ENCODE data around the gene ELOVL3. TPM values are rescaled to one million over a fixed set of nuclear protein-coding genes. Genes with fewer than 3 reads are reported as not detected.
A peak's percentile ranks its signal among the peaks of the same experiment; 100 is the strongest.

Gene ELOVL3
- total and polyA plus RNA-seq, 2 experiments from 2014 or later: 1.4 to 1.9 TPM

DNA sequence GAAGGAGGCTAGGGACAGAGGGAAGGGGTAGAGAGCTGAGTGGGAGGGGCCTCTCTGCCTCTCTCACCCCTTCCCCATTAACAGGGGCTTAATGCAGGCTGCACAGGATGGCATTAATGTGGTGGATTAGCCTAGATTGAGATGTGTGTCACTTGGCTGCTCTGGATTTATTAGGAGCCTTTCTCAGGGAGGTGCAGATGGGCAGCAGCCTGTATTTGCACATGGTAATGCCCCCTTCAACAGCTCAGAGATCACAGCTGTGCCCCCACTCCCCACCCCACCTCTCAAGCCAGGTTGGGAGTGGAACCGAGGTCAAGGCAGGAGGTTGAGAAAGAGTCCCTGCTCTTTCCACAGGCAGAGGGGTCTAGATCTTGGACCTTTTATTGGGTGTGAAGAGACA, 7.9 kb downstream of the ELOVL3 start:
- Histone ChIP-seq H3K4me2 (ENCODE audit: unreplicated experiment) (no peak overlapping the region), H4K20me1 (ENCODE audit: insufficient read depth) (no peaks in the 10 kb centered on the region), H3K27me3 (replicated peaks; ENCODE audit: insufficient read depth) (no peaks in the 10 kb centered on the region), H2AFZ (no peak overlapping the region), H3K4me1 (ENCODE audit: insufficient read depth) (no peaks in the 10 kb centered on the region), H3K27ac (no peak overlapping the region), H3K36me3 (ENCODE audit: low read depth) (no peaks in the 10 kb centered on the region), H3K9me3 (ENCODE audit: low read depth) (no peaks in the 10 kb centered on the region), H3K4me3 (no peak overlapping the region), H3F3A (ENCODE audit: insufficient read depth) (no peaks in the 10 kb centered on the region), H3K9ac (no peak overlapping the region), H3K9me2 (ENCODE audit: insufficient read depth) (no peaks in the 10 kb centered on the region), H3K79me2 (ENCODE audit: insufficient read depth) (no peaks in the 10 kb centered on the region)
- TF ChIP-seq EZH2phosphoT487 (IDR thresholded peaks at IDR 0.05; ENCODE audit: insufficient read depth, low read depth) (no peak), EZH2 (IDR thresholded peaks at IDR 0.05; ENCODE audit: insufficient read depth, poor library complexity, severe bottlenecking) (no peak)
- in situ Hi-C loops (cut with MboI): no loop called here
- 71 to 77% methylated on average over 1 of the region's 1 CpG for WGBS, 2 experiments (ENCODE audit: low coverage in 1 of 2, low lambda C conversion rate in 2 of 2, missing lambda C conversion rate in 2 of 2)
- no peak for DNase-seq

DNA sequence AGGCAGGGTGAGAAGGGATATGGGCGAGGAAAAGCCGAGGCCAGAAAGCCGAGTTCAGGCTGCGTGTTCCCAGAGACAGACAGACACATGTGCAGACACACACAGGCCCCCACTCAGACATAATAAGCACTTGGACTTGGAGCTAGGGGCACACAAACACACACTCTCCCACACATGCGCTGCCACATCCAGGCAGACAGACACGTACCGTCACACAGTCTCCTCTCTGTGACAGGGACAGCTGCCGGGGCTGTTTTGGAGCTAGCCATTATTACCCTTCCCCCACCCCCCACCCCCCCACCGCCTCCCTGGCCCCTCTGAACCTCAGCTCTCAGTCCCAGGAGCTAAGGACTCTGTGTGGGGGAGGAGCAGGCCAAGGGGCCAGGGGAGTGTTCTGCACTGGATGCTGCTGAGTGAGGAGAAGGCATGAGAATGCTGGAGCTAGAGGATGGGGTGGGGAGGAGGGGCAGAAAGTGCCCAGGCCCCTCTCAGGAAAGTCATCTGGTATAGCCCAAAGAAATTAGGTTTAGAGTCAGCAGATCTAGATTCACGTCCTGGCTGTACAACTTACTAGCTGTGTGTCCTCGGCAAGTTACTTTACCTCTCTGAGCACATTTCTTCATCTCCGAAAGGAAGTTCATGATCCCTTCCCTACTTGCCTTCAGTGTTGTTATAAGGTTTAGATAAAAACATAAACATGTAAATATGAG, 8.9 kb downstream of the ELOVL3 start:
- Histone ChIP-seq H4K20me1 (ENCODE audit: insufficient read depth) (no peaks in the 10 kb centered on the region), H3K27ac (no peak overlapping the region), H3K27me3 (replicated peaks; ENCODE audit: insufficient read depth) (no peaks in the 10 kb centered on the region), H3K9me2 (ENCODE audit: insufficient read depth) (no peaks in the 10 kb centered on the region), H3K79me2 (ENCODE audit: insufficient read depth) (no peaks in the 10 kb centered on the region), H3K4me1 (ENCODE audit: insufficient read depth) (no peaks in the 10 kb centered on the region), H3F3A (ENCODE audit: insufficient read depth) (no peaks in the 10 kb centered on the region), H3K4me3 (no peak overlapping the region), H3K9me3 (ENCODE audit: low read depth) (no peaks in the 10 kb centered on the region), H2AFZ (no peak overlapping the region), H3K4me2 (ENCODE audit: unreplicated experiment) (no peak overlapping the region), H3K36me3 (ENCODE audit: low read depth) (no peaks in the 10 kb centered on the region), H3K9ac (no peak overlapping the region)
- 82 to 85% methylated on average over 12 of the region's 12 CpGs for WGBS, 2 experiments (ENCODE audit: low coverage in 1 of 2, low lambda C conversion rate in 2 of 2, missing lambda C conversion rate in 2 of 2)
- DNase-seq: no peak
- in situ Hi-C loops (cut with MboI): no loop called here
- TF ChIP-seq EZH2 (IDR thresholded peaks at IDR 0.05; ENCODE audit: insufficient read depth, poor library complexity, severe bottlenecking): no peak
- no peak for TF ChIP-seq EZH2phosphoT487 (IDR thresholded peaks at IDR 0.05; ENCODE audit: insufficient read depth, low read depth)

DNA sequence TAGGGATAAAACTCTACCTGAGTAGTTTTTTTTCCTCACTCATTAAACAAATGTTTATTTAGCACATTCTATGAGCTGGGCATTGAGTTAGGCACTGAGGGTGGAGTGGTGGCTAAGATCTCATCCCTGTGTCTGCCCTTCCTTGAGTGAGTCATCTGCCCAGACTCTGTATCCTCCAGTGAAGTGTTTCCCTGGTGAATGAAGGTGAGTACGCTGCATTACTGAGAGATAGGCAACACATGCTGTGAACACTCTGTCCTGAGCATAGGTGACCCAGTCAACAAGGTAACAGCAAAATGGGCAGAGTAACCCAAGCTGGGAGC, 9.5 kb downstream of the ELOVL3 start:
- H3K79me2 ChIP-seq (ENCODE audit: insufficient read depth): no peaks in the 10 kb centered on the region
- 85 to 87% methylated on average over 1 of the region's 1 CpG for WGBS, 2 experiments (ENCODE audit: low coverage in 1 of 2, low lambda C conversion rate in 2 of 2, missing lambda C conversion rate in 2 of 2)
- no peaks in the 10 kb centered on the region for H3K27me3 ChIP-seq (replicated peaks; ENCODE audit: insufficient read depth)
- H3K27ac ChIP-seq: no peak overlapping the region
- H3K9me2 ChIP-seq (ENCODE audit: insufficient read depth): no peaks in the 10 kb centered on the region
- no peaks in the 10 kb centered on the region for H3F3A ChIP-seq (ENCODE audit: insufficient read depth)
- no peak overlapping the region for H3K9ac ChIP-seq
- no peaks in the 10 kb centered on the region for H3K36me3 ChIP-seq (ENCODE audit: low read depth)
- H3K4me2 ChIP-seq (ENCODE audit: unreplicated experiment): no peak overlapping the region
- H4K20me1 ChIP-seq (ENCODE audit: insufficient read depth): no peaks in the 10 kb centered on the region
- peak; percentile 55 for DNase-seq
- no peaks in the 10 kb centered on the region for H3K9me3 ChIP-seq (ENCODE audit: low read depth)
- no peak for TF ChIP-seq EZH2 (IDR thresholded peaks at IDR 0.05; ENCODE audit: insufficient read depth, poor library complexity, severe bottlenecking)
- no peak for TF ChIP-seq EZH2phosphoT487 (IDR thresholded peaks at IDR 0.05; ENCODE audit: insufficient read depth, low read depth)
- in situ Hi-C loops (cut with MboI): no loop called here
- H2AFZ ChIP-seq: no peak overlapping the region
- H3K4me3 ChIP-seq: no peak overlapping the region
- H3K4me1 ChIP-seq (ENCODE audit: insufficient read depth): no peaks in the 10 kb centered on the region

DNA sequence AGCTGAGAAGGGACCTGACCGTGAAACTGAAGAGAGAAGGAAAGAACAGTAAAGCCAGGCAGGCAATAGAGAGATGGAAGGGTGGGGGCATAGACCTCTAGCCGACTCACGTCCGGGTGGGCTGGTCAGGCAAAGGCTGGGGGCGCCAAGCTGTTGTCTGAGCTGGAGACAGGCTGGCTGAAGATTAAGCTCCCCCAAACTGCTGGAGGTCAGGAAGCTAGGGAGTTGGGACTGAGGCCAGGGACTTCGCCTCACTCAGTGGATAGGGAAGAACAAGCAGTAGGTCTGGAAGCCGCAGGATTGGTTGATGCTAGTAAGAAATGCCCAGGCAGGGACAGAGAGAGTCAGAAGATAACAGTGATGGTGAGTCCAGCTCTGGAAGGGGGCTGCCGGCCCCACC, 9.9 kb downstream of the ELOVL3 start:
- H3K36me3 ChIP-seq (ENCODE audit: low read depth): no peaks in the 10 kb centered on the region
- H3F3A ChIP-seq (ENCODE audit: insufficient read depth): no peaks in the 10 kb centered on the region
- H3K4me1 ChIP-seq (ENCODE audit: insufficient read depth): no peaks in the 10 kb centered on the region
- H3K27me3 ChIP-seq (replicated peaks; ENCODE audit: insufficient read depth): no peaks in the 10 kb centered on the region
- H4K20me1 ChIP-seq (ENCODE audit: insufficient read depth): no peaks in the 10 kb centered on the region
- TF ChIP-seq EZH2phosphoT487 (IDR thresholded peaks at IDR 0.05; ENCODE audit: insufficient read depth, low read depth) (no peak), EZH2 (IDR thresholded peaks at IDR 0.05; ENCODE audit: insufficient read depth, poor library complexity, severe bottlenecking) (no peak)
- H3K9me2 ChIP-seq (ENCODE audit: insufficient read depth): no peaks in the 10 kb centered on the region
- no peak for DNase-seq
- WGBS, 2 experiments (ENCODE audit: low coverage in 1 of 2, low lambda C conversion rate in 2 of 2, missing lambda C conversion rate in 2 of 2): 86 to 90% methylated on average over 7 to 8 of the region's 8 CpGs
- in situ Hi-C loops (cut with MboI): no loop called here
- no peak overlapping the region for H2AFZ ChIP-seq
- no peak overlapping the region for H3K27ac ChIP-seq
- no peaks in the 10 kb centered on the region for H3K79me2 ChIP-seq (ENCODE audit: insufficient read depth)
- H3K9ac ChIP-seq: no peak overlapping the region
- H3K9me3 ChIP-seq (ENCODE audit: low read depth): no peaks in the 10 kb centered on the region
- no peak overlapping the region for H3K4me2 ChIP-seq (ENCODE audit: unreplicated experiment)
- H3K4me3 ChIP-seq: no peak overlapping the region
